GM12878 (cell line): ENCODE results near the gene NRP2. TPM values are rescaled to one million over a fixed set of nuclear protein-coding genes. Genes with fewer than 3 reads are reported as not detected.

Source experiments
- ATAC-seq: fragments of 200-7000 bp; cut with Tn5 transposase; 3 replicates; pipeline ENCODE4 v1.9.1; 2020; ENCODE audit warnings: mild to moderate bottlenecking, moderate library complexity
- BruUV-seq: library from RNA; stranded (reverse); fragments of 400-500 nt; replicated peaks from 2 replicates; lab custom pipeline; 2021; lab: Mats Ljungman, UMichigan
- CTCF ChIA-PET: fragments of 300-600 bp; sonication (Branson Sonifier 250); formaldehyde crosslinking; extraction: SDS; loops from one replicate; lab custom pipeline; 2021; ENCODE audit warnings: inconsistent platforms; lab: Yijun Ruan, JAX
- POLR2A ChIA-PET: fragments of 350-600 bp; formaldehyde crosslinking; extraction: SDS; loops from one replicate; lab custom pipeline; 2021; ENCODE audit warnings: inconsistent platforms; lab: Charles Lee
- RAD21 ChIA-PET: fragments of 300-600 bp; sonication (Branson Sonifier 250); formaldehyde crosslinking; loops from one replicate; lab custom pipeline; 2023; ENCODE audit warnings: antibody characterized with exemption; ENCODE audit not compliant: unreplicated experiment; lab: Charles Lee
- SMC1A ChIA-PET: fragments of 300-600 bp; sonication (Branson Sonifier 250); formaldehyde crosslinking; loops from one replicate; lab custom pipeline; 2023; ENCODE audit not compliant: unreplicated experiment, uncharacterized antibody; lab: Charles Lee
- DNase-seq: peaks from one replicate; pipeline ENCODE4 v3.0.0-alpha.2; 2011; ENCODE audit warnings: low read depth, low spot score
- FAIRE-seq: peaks from 3 replicates; lab custom pipeline; 2011; peaks lifted over from hg19 to GRCh38; lab: Jason Lieb, UNC
- H2AFZ ChIP-seq: 2 replicates; pipeline ENCODE4 v1.6.0; 2011; ENCODE audit warnings: low read depth, low read length, control low read depth; ENCODE audit not compliant: control insufficient read depth
- H3K27ac ChIP-seq: 2 replicates; pipeline ENCODE4 v1.5.1; 2011; ENCODE audit warnings: control low read depth; ENCODE audit not compliant: control insufficient read depth, insufficient read depth
- H3K27me3 ChIP-seq, 2 experiments: replicated peaks in 1 of 2; 2 replicates each; pipeline versions ENCODE4 v1.6.0 to v1.6.1; 2011; ENCODE audit warnings: low read length in 1 of 2; ENCODE audit not compliant: control insufficient read depth in 2 of 2, insufficient read depth in 2 of 2
- H3K36me3 ChIP-seq, 2 experiments: 2 replicates each; pipeline ENCODE4 v1.5.1; 2011; ENCODE audit warnings: low read length in 1 of 2; ENCODE audit not compliant: control insufficient read depth in 2 of 2, insufficient read depth in 2 of 2
- H3K4me1 ChIP-seq: 2 replicates; pipeline ENCODE4 v1.6.1; 2011; ENCODE audit warnings: mild to moderate bottlenecking, low read length, moderate library complexity, mixed read lengths; ENCODE audit not compliant: control insufficient read depth, insufficient read depth
- H3K4me2 ChIP-seq: 2 replicates; pipeline ENCODE4 v1.6.0; 2011; ENCODE audit warnings: control low read depth; ENCODE audit not compliant: control insufficient read depth, insufficient read depth
- H3K4me3 ChIP-seq: fragments of 200-600 bp; sonication (generic); 2 replicates; pipeline ENCODE4 v1.5.1; 2016
- H3K79me2 ChIP-seq: 2 replicates; pipeline ENCODE4 v1.6.0; 2011; ENCODE audit warnings: low read length; ENCODE audit not compliant: control insufficient read depth, insufficient read depth
- H3K9ac ChIP-seq: 2 replicates; pipeline ENCODE4 v1.8.0; 2011; ENCODE audit warnings: low read length, control low read depth, mixed read lengths; ENCODE audit not compliant: control insufficient read depth, insufficient read depth
- H3K9me3 ChIP-seq: replicated peaks from 3 replicates; pipeline ENCODE4 v1.5.1; 2011; ENCODE audit warnings: mild to moderate bottlenecking, low read length; ENCODE audit not compliant: control insufficient read depth, insufficient read depth
- H4K20me1 ChIP-seq: 2 replicates; pipeline ENCODE4 v1.6.0; 2011; ENCODE audit not compliant: control insufficient read depth, insufficient read depth
- BACH1 ChIP-seq: fragments of 450-650 bp; IDR thresholded peaks from 2 replicates; pipeline ENCODE4 v1.6.1; 2017; ENCODE audit warnings: mild to moderate bottlenecking, borderline replicate concordance
- BCL11A ChIP-seq: IDR thresholded peaks from 2 replicates; pipeline ENCODE4 v1.6.1; 2011; ENCODE audit warnings: low read depth, low read length
- BCL3 ChIP-seq: IDR thresholded peaks from 2 replicates; pipeline ENCODE4 v1.6.1; 2011; ENCODE audit warnings: borderline replicate concordance, low read depth, mild to moderate bottlenecking, moderate library complexity, low read length; ENCODE audit not compliant: insufficient read depth, poor library complexity, severe bottlenecking
- BMI1 ChIP-seq: fragments of 450-650 bp; IDR thresholded peaks from 2 replicates; pipeline ENCODE4 v1.6.1; 2016; ENCODE audit warnings: mild to moderate bottlenecking, moderate library complexity, borderline replicate concordance
- BRCA1 ChIP-seq: IDR thresholded peaks from 2 replicates; pipeline ENCODE4 v1.6.1; 2011; ENCODE audit warnings: low read depth, low read length, improper control_type of control experiment
- CBX3 ChIP-seq: fragments of 200-600 bp; sonication (generic); IDR thresholded peaks from 2 replicates; pipeline ENCODE4 v1.6.1; 2016; ENCODE audit warnings: low read depth, borderline replicate concordance
- E4F1 ChIP-seq: fragments of 450-650 bp; IDR thresholded peaks from 2 replicates; pipeline ENCODE4 v1.6.1; 2018; ENCODE audit warnings: borderline replicate concordance, mild to moderate bottlenecking; ENCODE audit not compliant: partially characterized antibody
- EZH2 ChIP-seq: IDR thresholded peaks from 2 replicates; pipeline ENCODE4 v1.6.1; 2012; ENCODE audit warnings: low read depth, mild to moderate bottlenecking, control low read depth, inconsistent platforms, low read length, borderline replicate concordance; ENCODE audit not compliant: control insufficient read depth
- FOS ChIP-seq: IDR thresholded peaks from 3 replicates; pipeline ENCODE4 v1.6.1; 2011; ENCODE audit warnings: borderline replicate concordance; ENCODE audit not compliant: insufficient read length; ENCODE audit errors: extremely low read depth
- KAT2A ChIP-seq: conservative IDR thresholded peaks from 2 replicates; pipeline ENCODE4 v1.6.1; 2011; ENCODE audit warnings: low read depth, low read length; ENCODE audit not compliant: control insufficient read depth
- KLF5 ChIP-seq: fragments of 450-650 bp; IDR thresholded peaks from 2 replicates; pipeline ENCODE4 v1.6.1; 2014; ENCODE audit warnings: mild to moderate bottlenecking; ENCODE audit not compliant: partially characterized antibody
- NR2F1 ChIP-seq: fragments of 450-650 bp; conservative IDR thresholded peaks from 2 replicates; pipeline ENCODE4 v1.6.1; 2017; ENCODE audit warnings: mild to moderate bottlenecking
- POLR2A ChIP-seq: IDR thresholded peaks from 2 replicates; pipeline ENCODE4 v1.6.1; 2011; ENCODE audit warnings: low read depth, mild to moderate bottlenecking, low read length
- RAD21 ChIP-seq: IDR thresholded peaks from 2 replicates; pipeline ENCODE4 v1.6.1; 2011; ENCODE audit warnings: mild to moderate bottlenecking, low read depth, low read length, moderate library complexity; ENCODE audit not compliant: insufficient read depth
- RELB ChIP-seq: fragments of 450-650 bp; IDR thresholded peaks from 2 replicates; pipeline ENCODE4 v1.6.1; 2017; ENCODE audit warnings: low read depth, mild to moderate bottlenecking, moderate library complexity
- RUNX3 ChIP-seq: IDR thresholded peaks from 2 replicates; pipeline ENCODE4 v1.6.1; 2012; ENCODE audit warnings: low read length, inconsistent platforms
- SIX5 ChIP-seq: IDR thresholded peaks from 2 replicates; pipeline ENCODE4 v1.6.1; 2011; ENCODE audit warnings: mild to moderate bottlenecking, low read depth, low read length, moderate library complexity; ENCODE audit not compliant: severe bottlenecking
- SMARCA5 ChIP-seq: fragments of 450-650 bp; IDR thresholded peaks from 2 replicates; pipeline ENCODE4 v1.6.1; 2017; ENCODE audit warnings: mild to moderate bottlenecking
- STAT1 ChIP-seq: fragments of 450-650 bp; conservative IDR thresholded peaks from 2 replicates; pipeline ENCODE4 v1.6.1; 2014; ENCODE audit warnings: antibody characterized with exemption, mild to moderate bottlenecking
- TAF1 ChIP-seq: IDR thresholded peaks from 2 replicates; pipeline ENCODE4 v1.6.1; 2011; ENCODE audit warnings: mild to moderate bottlenecking, low read depth, low read length, borderline replicate concordance
- YBX1 ChIP-seq: fragments of 450-650 bp; IDR thresholded peaks from 2 replicates; pipeline ENCODE4 v1.6.1; 2016; ENCODE audit warnings: antibody characterized with exemption
- WGBS: methylation state at CpG from one replicate; pipeline ENCODE4 v1.1.6; 2016; ENCODE audit warnings: low lambda C conversion rate; ENCODE audit not compliant: insufficient replicate concordance, insufficient coverage; ENCODE audit errors: missing lambda C conversion rate; 5-methylcytosine and 5-hydroxymethylcytosine counted together
- in situ Hi-C: fragments of 300-500 bp; cut with MboI; formaldehyde crosslinking; loops from 9 replicates; pipeline ENCODE4 v1.14.3; 2018; ENCODE audit warnings: mixed read lengths
- intact Hi-C: fragments of 100-400 bp; cut with micrococcal nuclease; formaldehyde crosslinking; loops from one replicate; pipeline ENCODE4 v1.14.2; 2022; ENCODE audit not compliant: unreplicated experiment
- polyA plus RNA-seq, 11 experiments: library from polyadenylated mRNA; depleted of rRNA in 4 of 11; unstranded in 6 of 11; stranded (reverse) in 5 of 11; fragments of >200 nt; fragmentation: Nextera tagmentation in 4 of 11; fragmentation: Illumina TruSeq in 1 of 11; extraction: Ambion mirVana in 4 of 11; extraction: Trizol in 1 of 11; gene quantifications; 1 replicate in 1 of 11; 2 replicates in 10 of 11; pipeline versions ENCODE4 v1.2.1 to v1.2.3, GENCODE V29; 2011 to 2016; ENCODE audit warnings: inconsistent platforms in 2 of 11, missing spikeins in 2 of 11, low read depth in 1 of 11
- total RNA-seq, 4 experiments: library from RNA; depleted of rRNA in 3 of 4; stranded (reverse); fragments of >200 nt in 3 of 4; fragmentation: Illumina TruSeq in 1 of 4; extraction: Trizol in 1 of 4; gene quantifications; 2 replicates each; pipeline versions ENCODE4 v1.2.1 to v1.2.3, GENCODE V29; 2013 to 2021

Gene NRP2
- total and polyA plus RNA-seq, 10 of the 15 experiments (the other 5 are each of a cell fraction or from before 2014, with no cell fraction given), result 0.06 to 1.2 (median 0.46) TPM

GRCh38 chr2:205727174-205727573 is 44.9 kb downstream of the NRP2 start (continued):
- no peak for TF ChIP-seq BCL3
- TF ChIP-seq CBX3, result no peak
- TF ChIP-seq YBX1, result no peak
- TF ChIP-seq TAF1, result no peak
- TF ChIP-seq BACH1, result no peak
- no peak for TF ChIP-seq STAT1
- no peak for TF ChIP-seq RELB
- no peak for TF ChIP-seq BRCA1

GRCh38 chr2:205728366-205728765 is 46.1 kb downstream of the NRP2 start:
- Histone ChIP-seq H2AFZ (no peak overlapping the region), H4K20me1 (no peaks in the 10 kb centered on the region), H3K4me2 (no peak overlapping the region), H3K27me3 (no peaks in the 10 kb centered on the region), H3K9ac (no peak overlapping the region), H3K36me3 (no peaks in the 10 kb centered on the region), H3K27ac (no peak overlapping the region), H3K9me3 (no peaks in the 10 kb centered on the region), H3K4me1 (peaks cover 5% of the 10 kb centered on the region; the same call in 1 of the 2 replicates), H3K4me3 (no peak overlapping the region), H3K79me2 (no peaks in the 10 kb centered on the region)
- intact Hi-C loops (no loop called here), in situ Hi-C loops (no loop called here)
- FAIRE-seq (no peak), DNase-seq (no peak), ATAC-seq (no peak)
- RAD21 ChIA-PET, result no interaction called here
- CTCF ChIA-PET, result interaction anchor here (1.3 kb wide), 1 partner anchor 24 kb away, joined by 3 read pairs; no protein-coding TSS in a partner anchor
- POLR2A ChIA-PET, result no interaction called here
- no TSS peak for BruUV-seq
- SMC1A ChIA-PET, result interaction anchor here (2.0 kb wide), 1 partner anchor 16 kb away, joined by 5 read pairs; no protein-coding TSS in a partner anchor
- WGBS, result 83% methylated on average over 7 of the region's 7 CpGs
- TF ChIP-seq KLF5 (no peak), BMI1 (no peak), BCL11A (no peak), FOS (no peak), NR2F1 (no peak), E4F1 (no peak), SIX5 (no peak), KAT2A (no peak), RUNX3 (no peak), SMARCA5 (no peak), RAD21 (no peak), POLR2A (no peak), EZH2 (no peak)
